NCI-H2107 (cell line): Measurements from ENCODE around the gene TUT7.
"Not testable (repeated sequence)": the region's sequence is repeated elsewhere in the genome, so short reads cannot be mapped to it uniquely, and the experiment has no call there.

ENCODE experiments used
- DNase-seq: peaks from one replicate; lab custom pipeline; 2025; lab: John Stamatoyannopoulos, UW

The TUT7 gene, protein sequence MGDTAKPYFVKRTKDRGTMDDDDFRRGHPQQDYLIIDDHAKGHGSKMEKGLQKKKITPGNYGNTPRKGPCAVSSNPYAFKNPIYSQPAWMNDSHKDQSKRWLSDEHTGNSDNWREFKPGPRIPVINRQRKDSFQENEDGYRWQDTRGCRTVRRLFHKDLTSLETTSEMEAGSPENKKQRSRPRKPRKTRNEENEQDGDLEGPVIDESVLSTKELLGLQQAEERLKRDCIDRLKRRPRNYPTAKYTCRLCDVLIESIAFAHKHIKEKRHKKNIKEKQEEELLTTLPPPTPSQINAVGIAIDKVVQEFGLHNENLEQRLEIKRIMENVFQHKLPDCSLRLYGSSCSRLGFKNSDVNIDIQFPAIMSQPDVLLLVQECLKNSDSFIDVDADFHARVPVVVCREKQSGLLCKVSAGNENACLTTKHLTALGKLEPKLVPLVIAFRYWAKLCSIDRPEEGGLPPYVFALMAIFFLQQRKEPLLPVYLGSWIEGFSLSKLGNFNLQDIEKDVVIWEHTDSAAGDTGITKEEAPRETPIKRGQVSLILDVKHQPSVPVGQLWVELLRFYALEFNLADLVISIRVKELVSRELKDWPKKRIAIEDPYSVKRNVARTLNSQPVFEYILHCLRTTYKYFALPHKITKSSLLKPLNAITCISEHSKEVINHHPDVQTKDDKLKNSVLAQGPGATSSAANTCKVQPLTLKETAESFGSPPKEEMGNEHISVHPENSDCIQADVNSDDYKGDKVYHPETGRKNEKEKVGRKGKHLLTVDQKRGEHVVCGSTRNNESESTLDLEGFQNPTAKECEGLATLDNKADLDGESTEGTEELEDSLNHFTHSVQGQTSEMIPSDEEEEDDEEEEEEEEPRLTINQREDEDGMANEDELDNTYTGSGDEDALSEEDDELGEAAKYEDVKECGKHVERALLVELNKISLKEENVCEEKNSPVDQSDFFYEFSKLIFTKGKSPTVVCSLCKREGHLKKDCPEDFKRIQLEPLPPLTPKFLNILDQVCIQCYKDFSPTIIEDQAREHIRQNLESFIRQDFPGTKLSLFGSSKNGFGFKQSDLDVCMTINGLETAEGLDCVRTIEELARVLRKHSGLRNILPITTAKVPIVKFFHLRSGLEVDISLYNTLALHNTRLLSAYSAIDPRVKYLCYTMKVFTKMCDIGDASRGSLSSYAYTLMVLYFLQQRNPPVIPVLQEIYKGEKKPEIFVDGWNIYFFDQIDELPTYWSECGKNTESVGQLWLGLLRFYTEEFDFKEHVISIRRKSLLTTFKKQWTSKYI (N-terminal part only)

DNA sequence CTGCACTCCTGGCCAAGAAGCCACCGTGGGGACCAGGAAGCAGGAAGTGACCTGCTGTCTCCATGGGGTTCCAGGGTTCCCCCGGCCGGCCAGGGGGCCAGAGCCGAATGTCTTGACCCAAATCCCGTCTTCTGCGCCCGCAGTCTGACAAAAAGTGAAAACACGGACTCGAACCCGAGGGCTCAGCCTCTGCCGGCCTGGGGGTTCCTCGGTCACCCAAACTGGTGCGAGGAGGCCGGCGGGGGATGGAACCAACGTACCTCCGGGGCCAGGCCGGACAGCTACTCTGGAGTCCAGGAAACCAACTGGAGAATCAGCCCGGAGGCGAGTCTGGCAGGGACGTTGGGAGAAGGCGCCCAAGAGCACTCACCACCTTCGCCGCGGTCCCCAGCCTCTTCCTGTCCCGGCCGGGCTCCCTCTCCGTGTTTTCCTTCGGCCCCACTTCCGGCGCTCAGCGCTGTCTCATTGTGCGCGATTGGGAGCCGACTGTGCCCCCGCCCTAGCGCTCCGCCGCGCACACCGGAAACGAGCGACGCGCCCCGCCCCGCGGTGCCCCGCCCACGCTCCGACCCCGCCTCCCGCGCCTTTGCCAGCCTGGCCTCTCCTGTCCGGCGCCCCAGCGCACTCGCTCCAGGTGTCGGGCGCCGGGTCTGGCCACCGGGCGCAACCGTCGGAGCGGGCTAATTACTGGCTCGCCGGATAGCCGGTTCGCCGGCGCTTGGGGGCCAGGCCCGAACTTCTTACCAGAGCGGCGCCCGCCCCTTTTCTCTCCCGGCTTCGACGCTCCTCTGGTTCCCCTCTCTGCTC is at the start of gene TUT7:
Gene TUT7 (minus strand): TSS at position 400 of the 807 bp plus-strand sequence. CDS start 1,211 bp downstream, outside the sequence.
- peak; percentile 90 for DNase-seq

DNA sequence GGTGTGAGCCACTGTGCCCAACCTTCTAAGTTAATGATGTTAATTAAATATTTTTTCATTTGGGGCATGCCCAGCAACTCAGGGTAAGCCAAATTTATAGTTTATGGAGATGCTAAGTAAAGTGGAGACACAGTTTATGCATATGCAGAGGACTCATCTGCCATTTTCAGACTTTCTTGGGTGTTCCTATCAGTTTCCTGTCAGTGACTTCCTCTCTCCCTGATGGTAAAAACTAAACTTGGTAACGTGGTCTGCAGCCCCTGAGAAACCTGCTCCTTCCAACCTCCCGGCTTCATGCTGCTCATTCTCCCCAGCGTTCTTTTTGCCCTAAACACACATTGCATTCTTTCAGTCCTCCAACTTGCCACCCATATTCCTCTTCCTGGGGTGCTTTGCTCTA is 48.4 kb upstream of the TUT7 start:
- no peak for DNase-seq

DNA sequence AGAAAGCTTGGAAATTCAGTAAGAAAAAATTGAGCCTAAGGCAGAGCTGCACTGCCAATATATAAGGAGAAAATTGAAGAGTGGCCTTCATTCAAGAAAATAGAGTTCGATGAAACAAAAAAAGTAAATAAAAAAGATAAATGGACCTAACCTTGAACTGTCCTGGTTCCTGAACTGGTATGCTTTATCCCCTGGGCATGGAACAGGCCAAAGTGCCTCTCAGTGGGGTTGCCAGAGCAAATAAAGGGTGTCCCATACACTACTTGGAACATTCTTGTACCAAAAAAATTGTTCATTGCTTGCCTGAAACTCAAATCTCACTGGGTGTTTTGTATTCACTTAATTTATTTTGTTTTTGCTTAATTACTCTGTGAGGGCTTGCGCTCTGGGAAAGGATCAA is 42.2 kb upstream of the TUT7 start:
- DNase-seq, result no peak

DNA sequence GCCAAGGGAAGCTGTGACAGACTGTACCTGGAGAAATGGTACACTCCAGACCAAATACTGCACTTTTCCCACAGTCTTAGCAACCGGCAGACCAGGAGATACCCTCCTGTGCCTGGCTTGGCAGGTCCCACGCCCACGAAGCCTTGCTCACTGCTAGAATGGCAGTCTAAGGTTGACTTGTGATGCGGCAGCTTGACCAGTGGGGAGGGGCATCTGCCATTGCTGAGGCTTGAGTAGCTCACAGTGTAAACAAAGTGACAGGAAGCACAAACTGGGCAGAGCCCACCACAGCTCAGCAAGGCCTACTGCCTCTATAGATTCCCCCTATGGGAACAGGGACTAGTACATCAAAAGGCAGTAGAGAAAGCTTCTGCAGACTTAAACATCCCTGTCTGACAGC is 36.0 kb upstream of the TUT7 start:
- not testable (repeated sequence) for DNase-seq

DNA sequence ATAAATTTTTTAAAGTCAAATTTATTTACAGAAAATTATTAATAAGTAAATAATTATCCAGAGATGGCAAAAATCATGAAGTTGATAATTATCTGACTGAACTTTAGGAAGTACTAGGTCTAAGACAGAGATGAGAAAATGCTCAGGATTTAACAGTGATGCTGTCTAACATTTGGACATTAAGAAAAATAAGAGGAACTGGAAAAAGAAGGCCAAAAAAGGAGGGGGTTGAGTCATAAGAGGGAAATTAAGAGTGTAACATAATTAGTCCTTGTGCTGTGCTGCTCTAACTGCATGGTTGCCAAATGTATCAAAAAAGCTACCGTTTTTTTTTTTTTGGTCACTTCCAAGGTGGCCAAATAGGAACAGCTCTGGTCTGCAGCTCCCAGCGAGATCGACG is 35.4 kb upstream of the TUT7 start:
- DNase-seq, result no peak

DNA sequence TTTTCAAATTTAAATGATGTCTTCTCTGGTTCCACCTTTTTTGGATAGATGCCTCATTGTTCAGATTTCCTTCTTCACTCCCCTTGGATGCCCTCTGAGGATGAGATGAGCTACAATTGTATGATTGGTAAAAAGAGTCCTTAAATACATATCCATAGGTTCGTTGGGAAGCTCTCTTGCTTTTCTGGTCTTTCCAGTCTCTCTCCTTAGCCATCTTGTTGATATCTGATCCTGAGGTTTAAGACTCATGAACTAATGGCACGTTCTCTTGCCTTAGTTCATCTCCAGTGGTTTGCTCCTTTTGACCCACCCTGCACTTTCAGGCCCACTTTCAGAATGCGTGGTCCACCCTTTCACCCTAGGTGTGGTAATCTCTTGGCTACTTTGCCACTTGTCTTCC is 33.2 kb upstream of the TUT7 start:
- no peak for DNase-seq

DNA sequence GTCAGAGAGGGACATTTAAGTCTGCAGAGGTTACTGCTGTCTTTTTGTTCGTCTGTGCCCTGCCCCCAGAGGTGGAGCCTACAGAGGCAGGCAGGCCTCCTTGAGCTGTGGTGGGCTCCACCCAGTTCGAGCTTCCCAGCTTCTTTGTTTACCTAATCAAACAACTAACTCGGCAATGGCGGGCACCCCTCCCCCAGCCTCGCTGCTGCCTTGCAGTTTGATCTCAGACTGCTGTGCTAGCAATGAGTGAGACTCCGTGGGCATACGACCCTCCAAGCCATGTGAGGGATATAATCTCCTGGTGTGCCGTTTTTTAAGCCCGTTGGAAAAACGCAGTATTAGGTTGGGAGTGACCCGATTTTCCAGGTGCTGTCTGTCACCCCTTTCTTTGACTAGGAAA is 28.8 kb upstream of the TUT7 start:
- DNase-seq, result not testable (repeated sequence)

DNA sequence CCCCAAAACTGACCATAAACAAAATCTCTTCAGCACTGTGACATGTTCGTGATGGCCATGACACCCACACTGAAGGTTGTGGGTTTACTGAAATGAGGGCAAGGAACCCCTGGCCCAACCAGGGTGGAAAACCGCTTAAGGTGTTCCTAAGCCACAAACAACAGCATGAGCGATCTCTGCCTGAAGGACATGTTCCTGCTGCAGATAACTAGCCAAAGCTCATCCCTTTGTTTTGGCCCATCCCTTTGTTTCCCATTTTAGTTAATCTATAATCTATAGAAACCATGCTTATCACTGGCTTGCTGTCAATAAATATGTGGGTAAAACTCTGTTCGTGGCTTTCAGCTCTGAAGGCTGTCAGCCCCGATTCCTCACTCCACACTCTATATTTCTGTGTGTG is 21.8 kb upstream of the TUT7 start:
- DNase-seq, result no peak

DNA sequence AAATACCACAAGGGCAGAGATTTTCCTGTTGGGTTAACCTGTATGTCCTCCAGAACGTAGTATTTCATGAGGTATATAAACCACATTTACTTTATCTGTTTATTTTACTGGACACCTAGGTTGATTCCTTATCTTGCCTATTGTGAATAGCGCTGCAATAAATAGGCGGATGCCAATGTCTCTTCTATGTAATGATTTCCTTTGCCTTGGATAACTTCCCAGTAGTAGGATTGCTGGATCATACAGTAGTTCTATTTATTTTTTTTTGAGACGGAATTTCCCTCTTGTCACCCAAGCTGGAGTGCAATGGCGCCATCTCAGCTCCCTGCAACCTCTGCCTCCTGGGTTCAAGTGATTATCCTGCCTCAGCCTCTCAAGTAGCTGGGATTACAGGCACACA is 15.6 kb upstream of the TUT7 start:
- DNase-seq, result no peak

DNA sequence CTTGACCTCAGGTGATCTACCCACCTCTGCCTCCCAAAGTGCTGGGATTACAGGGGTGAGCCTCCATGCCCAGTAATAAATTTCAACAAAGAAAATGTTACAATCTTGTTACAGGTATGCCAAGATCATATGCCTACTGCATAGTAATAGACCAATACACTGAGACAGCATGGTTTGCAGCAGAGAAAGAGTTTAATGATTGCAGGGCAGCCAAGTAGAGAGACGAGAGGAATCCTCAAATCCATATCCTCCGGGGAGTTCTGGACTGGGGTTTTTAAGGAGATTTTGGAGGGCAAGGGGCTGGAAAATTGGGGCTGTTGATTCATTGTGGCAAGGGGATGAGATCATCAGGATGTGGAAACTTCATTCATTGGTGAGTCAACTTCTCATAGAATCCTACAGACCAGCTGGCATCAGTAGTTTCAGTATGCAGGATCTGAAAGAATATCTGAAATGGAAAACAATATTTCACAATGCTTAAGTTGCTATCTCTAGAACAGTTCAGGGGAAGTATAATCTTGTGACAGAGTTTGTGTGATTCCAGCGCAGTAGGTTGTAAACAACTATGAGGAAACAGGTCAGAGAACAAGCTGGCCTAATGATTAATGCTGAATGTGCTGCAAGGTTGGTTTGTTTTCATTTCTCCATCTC is 14.8 kb upstream of the TUT7 start:
- DNase-seq, result no peak

DNA sequence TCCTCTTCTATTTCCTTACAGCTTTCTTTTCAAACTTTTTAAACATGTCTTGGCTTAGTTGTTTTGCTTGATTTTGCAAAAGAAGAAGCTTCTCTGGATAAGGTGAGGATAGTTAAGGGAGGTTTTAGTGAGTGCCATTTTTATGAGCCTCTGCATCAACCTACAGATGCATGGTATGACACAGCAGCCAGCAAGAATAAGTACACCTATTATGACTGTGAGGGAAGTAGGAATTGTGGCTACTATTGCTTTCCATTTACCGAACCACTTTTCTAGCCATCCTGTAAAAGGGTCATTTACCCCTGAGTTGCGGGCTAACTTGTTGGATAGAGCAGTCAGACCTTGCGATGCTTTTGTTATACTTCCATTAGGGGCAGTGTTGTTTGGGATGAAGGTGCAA is 7.0 kb upstream of the TUT7 start:
- no peak for DNase-seq

DNA sequence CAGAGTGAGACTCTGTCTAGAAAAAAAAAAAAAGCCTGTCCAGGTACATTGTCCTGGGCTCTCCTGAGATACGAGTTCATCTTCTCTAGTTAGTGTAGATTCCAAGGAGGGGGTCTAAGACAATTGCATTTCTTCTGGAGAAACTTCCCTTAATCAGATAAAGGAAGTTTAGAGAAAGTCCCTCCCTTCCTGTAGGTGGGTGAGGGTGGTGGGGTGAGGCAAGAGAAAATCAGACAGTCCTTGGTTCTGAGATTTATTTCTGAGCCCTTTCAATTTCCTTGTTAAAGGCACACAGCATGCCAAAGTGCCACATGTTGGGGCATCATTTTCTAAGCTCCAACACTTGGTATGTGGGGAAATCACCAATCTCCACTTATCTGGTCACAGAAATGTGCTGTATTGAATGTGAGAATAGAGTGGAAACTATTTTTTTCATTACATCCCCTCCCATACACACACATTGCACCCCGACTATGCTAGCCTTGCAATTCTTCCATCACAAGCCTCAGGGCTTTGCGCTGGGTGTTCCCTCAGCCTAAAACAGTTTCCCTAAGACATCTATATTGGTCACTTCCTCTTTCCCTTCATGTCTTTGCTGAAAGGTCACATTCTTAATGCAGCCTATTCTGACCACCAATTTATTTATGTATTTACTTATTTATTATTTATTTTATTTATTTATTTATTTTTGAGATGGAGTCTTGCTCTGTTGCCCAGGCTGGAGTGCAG is 5.1 kb upstream of the TUT7 start:
- no peak for DNase-seq

DNA sequence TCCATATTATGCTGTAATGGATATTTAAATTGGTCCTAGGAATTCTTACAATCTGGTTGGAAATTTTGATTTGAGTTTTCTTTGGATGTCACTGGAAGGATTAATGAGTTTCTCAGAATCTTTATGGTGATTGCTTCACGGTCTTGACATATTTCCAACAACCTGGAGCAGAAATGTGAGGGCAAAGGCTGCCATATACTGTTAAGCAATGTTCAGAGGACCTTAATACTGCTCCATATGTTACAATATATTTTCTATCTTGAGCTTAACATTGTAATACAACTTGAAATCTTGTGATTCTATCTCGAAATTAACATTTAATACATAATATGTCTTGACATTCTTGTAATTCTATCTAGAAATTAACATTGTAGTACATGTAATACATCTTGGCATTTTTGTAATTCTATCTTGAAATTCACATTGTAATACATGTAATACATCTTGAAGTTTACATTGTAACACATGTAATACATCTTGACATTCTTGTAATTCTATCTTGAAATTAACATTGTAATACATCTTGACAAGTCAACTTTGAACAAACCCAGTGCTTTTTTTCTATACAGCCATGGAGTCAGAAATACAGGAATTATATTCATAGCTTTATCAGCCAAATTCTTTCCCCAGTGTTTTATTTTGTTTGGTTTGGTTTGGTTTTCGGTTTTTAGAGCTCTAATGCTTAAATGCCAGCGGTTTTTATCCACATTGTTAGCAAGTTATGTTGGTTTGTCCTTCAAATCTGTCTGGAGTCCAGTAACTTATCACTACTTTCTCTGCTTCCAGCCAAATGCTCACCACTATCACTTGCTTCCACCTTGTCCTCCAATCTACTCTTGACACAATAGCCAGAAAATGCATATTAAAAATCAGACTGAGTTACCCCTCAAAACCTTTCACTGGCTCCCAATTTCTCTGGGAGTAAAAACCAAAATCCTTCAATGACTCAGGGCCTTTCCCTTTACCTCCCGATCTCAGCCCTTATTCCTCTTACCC is 3.0 kb upstream of the TUT7 start:
- DNase-seq, result no peak

DNA sequence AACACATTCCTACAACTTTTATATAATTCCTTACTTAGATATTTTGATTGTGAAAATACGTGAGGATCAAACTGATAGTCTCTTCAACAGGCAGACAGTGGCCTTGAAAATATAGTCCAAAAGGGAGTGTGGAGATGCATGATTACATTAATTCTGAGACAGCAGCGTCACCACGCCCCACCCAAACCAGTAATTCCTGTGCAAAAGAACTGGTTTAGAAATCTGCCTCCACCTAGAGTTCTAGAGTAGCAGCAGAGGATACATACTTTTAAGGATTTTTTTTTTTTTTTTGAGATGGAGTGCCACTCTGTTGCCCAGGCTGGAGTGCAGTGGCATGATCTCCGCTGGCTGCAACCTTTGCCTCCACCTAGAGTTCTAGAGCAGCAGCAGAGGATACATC is 1.6 kb upstream of the TUT7 start:
- DNase-seq, result no peak

DNA sequence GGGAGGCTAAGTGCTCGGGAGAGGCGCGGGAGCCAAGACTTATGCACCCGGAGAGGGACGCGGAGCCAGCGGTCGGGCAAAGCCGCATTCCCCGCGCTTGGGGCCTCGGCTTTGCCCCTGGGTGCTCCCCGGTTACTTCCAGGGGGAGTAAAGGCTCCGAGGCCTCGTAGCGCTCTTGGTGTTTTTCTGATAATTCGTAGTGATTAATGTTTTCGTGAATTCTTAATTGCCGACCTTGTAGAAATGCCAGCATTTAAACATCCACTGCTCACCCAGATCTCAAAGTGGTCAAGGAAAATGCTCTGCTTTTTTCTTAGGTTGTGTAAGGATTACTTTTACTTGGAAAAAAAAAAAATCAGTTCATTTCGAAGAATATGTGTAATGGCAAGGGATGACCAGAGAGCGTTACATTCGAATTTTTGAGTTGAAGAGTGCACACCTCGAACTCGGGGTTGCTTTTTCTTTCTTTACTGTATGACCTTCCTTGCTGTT is 654 bp upstream of the TUT7 start:
- DNase-seq, result no peak

DNA sequence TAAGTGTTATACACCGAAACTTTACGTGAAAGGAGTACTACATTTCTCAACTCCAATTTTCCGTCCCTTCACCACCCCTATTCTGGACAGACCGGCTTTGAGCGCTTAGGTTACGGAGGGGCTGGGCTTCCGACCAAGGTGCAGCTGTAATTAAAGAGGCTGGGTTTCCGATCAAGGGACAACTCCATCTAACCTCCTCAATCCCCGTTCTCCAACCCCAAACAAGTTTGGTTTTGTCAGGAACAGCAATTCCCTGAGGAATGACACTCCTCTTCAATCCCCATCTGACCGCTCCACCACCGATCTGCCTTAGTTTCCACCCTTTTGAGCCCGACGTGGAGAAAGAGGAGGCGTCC is 577 bp downstream of the TUT7 start:
- DNase-seq, result peak; percentile 36

DNA sequence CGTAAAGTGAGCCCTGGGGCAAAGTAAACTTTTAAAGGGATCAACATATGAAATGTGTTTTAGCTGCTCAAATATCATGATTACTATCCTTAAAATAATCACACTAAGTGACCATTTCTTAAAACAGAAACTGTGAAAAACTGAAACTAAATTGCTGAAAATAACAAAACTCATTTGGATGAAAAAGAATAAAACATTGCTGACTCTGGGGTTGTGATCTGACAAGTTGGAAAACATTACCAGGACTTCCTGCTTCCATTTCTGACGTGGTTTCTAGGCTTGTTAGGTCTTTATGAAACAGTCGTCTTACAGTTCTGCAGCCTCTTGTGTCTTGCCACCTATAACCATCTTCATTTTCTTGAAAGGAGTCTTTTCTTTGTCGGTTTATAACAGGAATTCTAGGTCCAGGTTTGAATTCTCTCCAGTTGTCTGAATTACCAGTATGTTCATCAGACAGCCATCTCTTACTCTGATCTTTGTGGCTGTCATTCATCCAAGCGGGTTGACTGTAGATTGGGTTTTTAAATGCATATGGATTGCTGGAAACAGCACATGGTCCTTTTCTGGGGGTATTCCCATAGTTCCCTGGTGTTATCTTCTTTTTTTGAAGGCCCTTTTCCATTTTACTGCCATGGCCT is 1.7 kb downstream of the TUT7 start:
- DNase-seq, result no peak

DNA sequence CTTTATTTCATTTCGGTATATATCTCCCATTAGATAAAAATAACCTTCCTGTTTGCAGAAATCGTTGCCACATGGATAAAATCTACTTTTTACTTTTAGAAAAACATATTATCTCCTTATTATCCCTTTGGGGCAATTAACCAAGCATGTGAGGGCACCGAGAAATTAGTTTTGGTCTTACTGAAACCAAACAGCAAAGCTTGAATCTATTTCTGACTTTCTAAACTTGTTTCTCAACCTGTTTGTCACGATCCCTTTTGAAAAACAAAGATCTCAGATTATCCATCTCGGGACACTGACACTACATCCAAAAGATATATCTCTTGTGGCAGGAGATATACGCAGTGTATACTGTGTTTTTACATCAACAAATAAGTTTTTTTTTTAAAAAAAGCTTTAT is 2.3 kb downstream of the TUT7 start:
- DNase-seq, result no peak
